Measurements from ENCODE around the gene TGFBI.

- TF ChIP-seq CTCF (IDR thresholded peaks at IDR 0.05; ENCODE audit: borderline replicate concordance, extremely low read depth, low read length, poor library complexity, severe bottlenecking) (no peak), EZH2 (IDR thresholded peaks at IDR 0.05; ENCODE audit: borderline replicate concordance, low read depth, low read length, severe bottlenecking) (no peak)
These were observed 41.9 kb downstream of the TGFBI start for GRCh38 chr5:136070486-136071285.

Measured in DND-41 (cell line).